Measurements from ENCODE around the gene YDJC.
"Not testable (repeated sequence)": the region's sequence is repeated elsewhere in the genome, so short reads cannot be mapped to it uniquely, and the experiment has no call there.

YDJC gene

GRCh38 chr22:21603973-21604372 is 25.8 kb downstream of the YDJC start:
- no peak for DNase-seq

- no peak for DNase-seq
Observed at GRCh38 chr22:21602579-21602978, 27.2 kb downstream of the YDJC start.

GRCh38 chr22:21599053-21599893 is 30.5 kb downstream of the YDJC start:
- DNase-seq = no peak

DNA sequence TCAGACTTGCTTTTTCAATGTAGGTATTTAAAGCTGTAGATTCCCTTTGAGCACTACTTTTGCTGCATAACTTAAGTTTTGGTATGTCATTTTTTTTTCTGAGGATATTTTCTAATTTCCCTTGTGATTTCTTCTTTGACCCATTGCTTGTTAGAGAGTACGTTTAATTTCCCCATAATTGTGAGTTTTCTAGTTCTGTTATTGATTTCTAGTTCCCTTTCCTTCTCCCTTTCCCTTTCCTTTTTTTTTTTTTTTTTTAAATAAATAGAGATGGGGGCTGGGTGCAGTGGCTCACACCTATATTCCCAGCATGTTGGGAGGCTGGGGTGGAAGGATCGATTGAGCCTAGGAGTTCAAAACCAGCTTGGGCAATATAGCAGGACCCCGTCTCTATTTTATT is 31.5 kb downstream of the YDJC start:
- no peak for DNase-seq

- DNase-seq = not testable (repeated sequence)
Observed at GRCh38 chr22:21596356-21597135, 33.3 kb downstream of the YDJC start.

DNA sequence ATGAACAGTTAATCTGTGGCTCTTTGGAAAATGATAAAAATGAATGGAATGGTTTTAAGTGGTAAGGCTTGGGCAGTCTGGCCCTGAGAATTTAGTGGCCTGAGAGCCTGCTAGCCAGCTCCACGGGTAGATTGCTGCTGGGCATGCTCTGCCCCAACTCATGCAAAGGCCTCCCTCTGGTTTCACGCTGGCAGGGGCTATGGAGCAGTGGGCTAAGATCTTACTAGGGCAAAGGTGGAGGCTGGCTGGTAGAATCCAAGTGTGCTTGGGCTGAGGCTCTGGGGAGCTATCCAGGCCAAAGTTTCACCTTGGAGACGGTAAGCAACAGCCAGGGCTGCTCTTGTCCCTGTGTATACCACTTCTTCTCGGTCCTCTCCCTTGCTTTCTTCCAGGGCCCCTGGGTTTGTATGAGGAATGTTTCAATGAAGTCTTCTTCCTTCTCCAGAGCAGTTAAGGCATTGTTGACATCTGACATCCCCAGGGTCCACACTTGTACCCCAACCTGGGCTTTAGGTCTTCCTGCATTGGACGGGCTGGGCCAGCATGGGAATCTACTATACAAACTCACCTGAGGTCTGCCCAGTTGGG is 34.9 kb downstream of the YDJC start:
- no peak for DNase-seq

GRCh38 chr22:21593406-21594232 is 36.2 kb downstream of the YDJC start:
- DNase-seq = no peak

- DNase-seq = no peak
Observed at GRCh38 chr22:21592422-21592821, 37.4 kb downstream of the YDJC start.

DNA sequence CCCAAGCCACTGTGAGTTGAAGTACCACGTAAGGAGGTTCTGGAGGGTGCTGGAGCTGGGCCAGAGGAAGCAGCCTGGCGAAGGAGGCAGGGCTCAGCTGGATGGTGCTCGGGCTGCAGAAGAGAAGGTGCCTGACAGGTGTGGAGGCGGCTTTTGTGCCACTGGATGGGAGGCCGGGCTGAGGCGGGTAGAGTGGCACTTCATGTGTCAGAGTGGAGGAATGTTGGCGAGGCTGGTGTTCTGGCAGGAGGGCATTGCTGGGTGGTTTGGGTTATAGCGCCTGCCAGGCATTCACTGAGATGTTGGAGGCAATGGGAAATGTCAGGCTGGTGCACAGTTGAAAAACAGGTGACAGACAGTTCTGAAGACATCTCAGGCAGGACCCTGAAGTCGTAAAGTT is 38.1 kb downstream of the YDJC start:
- no peak for DNase-seq

- no peak for DNase-seq
Observed at GRCh38 chr22:21590809-21591641, 38.8 kb downstream of the YDJC start.

- no peak for DNase-seq
Observed at GRCh38 chr22:21589396-21589795, 40.4 kb downstream of the YDJC start.

DNA sequence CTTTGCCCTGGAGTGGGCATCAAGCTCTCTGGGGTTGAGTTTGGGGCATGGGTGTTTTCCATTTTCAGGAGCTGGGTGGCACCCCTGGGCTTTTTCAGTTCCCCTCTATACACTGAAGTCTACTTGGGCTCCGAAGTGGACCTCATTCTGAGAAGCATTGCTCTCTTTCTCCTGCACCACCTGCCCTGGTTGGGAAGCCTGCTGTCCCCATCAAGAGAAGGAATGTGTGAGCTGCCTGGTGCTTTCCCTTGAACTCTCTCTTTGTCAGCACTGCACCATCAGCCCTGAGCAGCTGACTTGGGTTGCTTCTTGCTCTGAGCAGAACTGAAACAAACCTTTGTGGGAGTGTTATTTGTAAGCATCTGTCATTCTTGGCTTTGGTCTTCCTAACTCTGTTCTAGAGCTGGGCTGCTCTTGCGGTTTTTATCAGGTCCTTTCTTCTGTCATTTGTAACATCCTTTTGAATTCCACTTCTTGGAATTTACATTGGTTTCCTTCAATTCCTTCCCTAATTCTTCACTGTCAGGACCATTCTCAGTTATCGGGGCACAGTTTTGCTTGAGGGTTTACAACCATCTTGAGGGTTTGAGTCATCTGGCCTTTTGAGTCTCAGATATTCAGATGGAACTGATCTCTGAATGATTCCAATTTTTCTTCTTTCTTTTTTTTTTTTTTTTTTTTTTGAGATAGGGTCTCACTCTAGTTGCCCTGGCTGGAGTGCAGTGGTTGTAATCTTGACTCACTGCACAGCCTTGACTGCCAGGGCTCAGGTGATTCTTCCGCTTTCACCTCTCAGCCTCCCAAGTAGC is 41.8 kb downstream of the YDJC start:
- DNase-seq = peak; percentile 87

GRCh38 chr22:21585389-21585788 is 44.4 kb downstream of the YDJC start:
- DNase-seq = no peak

GRCh38 chr22:21582801-21583740 is 46.8 kb downstream of the YDJC start:
- DNase-seq = no peak

DNA sequence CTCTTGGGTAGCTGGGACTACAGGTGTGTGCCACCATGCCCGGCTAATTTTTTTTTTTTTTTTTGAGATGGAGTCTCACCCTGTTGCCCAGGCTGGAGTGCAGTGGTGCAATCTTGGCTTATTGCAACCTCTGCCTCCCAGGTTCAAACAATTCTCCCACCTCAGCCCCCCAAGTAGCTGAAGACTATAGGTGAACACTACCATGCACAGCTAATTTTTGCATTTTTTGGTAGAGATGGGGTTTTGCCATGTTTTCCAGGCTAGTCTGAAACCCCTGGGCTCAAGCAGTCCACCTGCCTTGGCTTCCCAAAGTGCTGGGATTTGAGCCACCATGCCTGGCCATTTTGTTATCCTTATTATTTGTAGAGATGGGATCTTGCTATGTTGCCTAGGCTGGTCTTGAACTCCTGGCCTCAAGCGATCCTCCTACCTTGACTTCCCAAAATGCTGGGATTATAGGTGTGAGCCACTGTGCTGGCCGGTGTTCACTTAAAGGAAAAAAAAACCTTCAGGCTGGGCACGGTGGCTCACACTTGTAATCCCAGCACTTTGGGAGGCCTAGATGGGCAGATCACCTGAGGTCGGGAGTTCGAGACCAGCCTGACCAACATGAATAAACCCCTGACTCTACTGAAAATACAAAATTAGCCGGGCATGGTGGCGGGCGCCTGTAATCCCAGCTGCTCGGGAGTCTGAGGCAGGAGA is 48.7 kb downstream of the YDJC start:
- not testable (repeated sequence) for DNase-seq

DNA sequence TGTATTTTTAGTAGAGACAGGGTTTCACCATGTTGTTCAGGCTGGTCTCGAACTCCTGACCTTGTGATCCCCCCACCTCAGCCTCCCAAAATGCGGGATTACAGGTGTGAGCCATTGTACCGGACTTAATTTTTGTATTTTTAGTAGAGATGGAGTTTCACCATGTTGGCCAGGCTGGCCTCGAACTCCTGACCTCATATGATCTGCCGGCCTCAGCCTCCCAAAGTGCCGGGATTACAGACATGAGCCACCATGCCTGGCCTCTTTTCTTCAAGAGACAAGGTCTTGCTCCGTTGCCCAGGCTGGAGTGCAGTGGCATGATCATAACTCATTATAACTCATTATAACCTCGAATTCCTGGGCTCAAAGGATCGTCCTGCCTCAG is 49.2 kb downstream of the YDJC start:
- not testable (repeated sequence) for DNase-seq

DNA sequence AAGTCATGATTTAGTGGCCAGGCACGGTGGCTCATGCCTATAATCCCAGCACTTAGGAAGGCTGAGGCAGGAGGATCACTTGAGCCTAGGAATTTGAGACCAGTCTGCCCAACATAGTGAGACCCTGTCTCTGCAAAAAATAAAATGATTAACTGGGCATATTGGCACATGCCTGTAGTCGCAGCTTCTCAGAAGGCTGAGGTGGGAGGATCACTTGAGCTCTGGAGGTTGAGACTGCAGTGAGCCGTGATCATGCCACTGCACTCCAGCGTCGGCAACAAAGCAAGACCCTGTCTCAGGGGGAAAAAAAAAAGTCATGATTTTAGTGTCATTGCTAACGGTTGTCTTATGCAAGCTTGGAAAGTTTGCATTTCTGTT is 50.4 kb downstream of the YDJC start:
- DNase-seq = no peak
